Ishikawa (cell line): ENCODE results near the gene APBA3.

Experiments
- CEBPB ChIP-seq: IDR thresholded peaks from 2 replicates; pipeline ENCODE4 v1.6.1; 2012
- CREB1 ChIP-seq: IDR thresholded peaks from 2 replicates; pipeline ENCODE4 v1.6.1; 2012; ENCODE audit warnings: low read depth
- EGR1 ChIP-seq: IDR thresholded peaks from 2 replicates; pipeline ENCODE4 v1.6.1; 2012
- EP300 ChIP-seq: IDR thresholded peaks from 2 replicates; pipeline ENCODE4 v1.6.1; 2012; ENCODE audit warnings: borderline replicate concordance
- FOXM1 ChIP-seq: IDR thresholded peaks from 2 replicates; pipeline ENCODE4 v1.6.1; 2012; ENCODE audit warnings: low read depth, borderline replicate concordance
- NFIC ChIP-seq: IDR thresholded peaks from 2 replicates; pipeline ENCODE4 v1.6.1; 2012
- RAD21 ChIP-seq: IDR thresholded peaks from 2 replicates; pipeline ENCODE4 v1.6.1; 2012; ENCODE audit warnings: low read depth
- TAF1 ChIP-seq: IDR thresholded peaks from 2 replicates; pipeline ENCODE4 v1.6.1; 2012; ENCODE audit warnings: low read depth, mild to moderate bottlenecking
- TCF12 ChIP-seq: IDR thresholded peaks from 2 replicates; pipeline ENCODE4 v1.6.1; 2012; ENCODE audit warnings: low read depth
- TEAD4 ChIP-seq: IDR thresholded peaks from 2 replicates; pipeline ENCODE4 v1.6.1; 2012
- YY1 ChIP-seq: IDR thresholded peaks from 2 replicates; pipeline ENCODE4 v1.6.1; 2012; ENCODE audit warnings: low read depth
- ZBTB7A ChIP-seq: IDR thresholded peaks from 2 replicates; pipeline ENCODE4 v1.6.1; 2012; ENCODE audit warnings: low read depth
- TF ChIP-seq, protein P1 (sequence below): IDR thresholded peaks from 2 replicates; pipeline ENCODE4 v1.6.1; 2012
- TF ChIP-seq, protein P2 (sequence below): IDR thresholded peaks from 2 replicates; pipeline ENCODE4 v1.6.1; 2012; ENCODE audit warnings: low read depth, mild to moderate bottlenecking
- TF ChIP-seq, protein P3 (sequence below): IDR thresholded peaks from 2 replicates; pipeline ENCODE4 v1.6.1; 2012

Gene APBA3

DNA sequence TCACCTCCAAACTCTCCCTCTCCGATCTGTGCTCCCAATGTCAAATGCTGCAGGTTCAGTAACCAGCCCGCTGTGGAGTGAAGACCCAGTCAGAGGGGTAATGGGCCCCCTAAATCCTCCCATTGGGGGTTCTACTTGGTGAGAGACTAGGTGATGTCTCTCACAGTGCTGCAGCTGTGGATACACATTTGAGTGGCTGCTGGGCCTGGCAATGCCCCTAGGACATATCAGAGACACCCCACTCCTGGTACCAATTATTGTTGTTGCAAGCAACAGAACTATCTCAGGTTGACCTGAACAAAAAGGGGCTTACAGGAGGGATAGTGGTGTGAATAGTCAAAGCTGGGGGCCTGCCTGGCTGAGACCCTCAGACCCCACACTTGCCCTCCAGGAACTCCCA is 20.1 kb upstream of the APBA3 start:
- TF ChIP-seq ZBTB7A (no peak), TEAD4 (no peak), YY1 (no peak), FOXM1 (no peak), TCF12 (no peak), EGR1 (no peak), EP300 (no peak), CREB1 (no peak), TAF1 (no peak), RAD21 (no peak), NFIC (no peak), CEBPB (no peak)
- TF ChIP-seq, protein P1, sequence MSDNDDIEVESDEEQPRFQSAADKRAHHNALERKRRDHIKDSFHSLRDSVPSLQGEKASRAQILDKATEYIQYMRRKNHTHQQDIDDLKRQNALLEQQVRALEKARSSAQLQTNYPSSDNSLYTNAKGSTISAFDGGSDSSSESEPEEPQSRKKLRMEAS = no peak
- TF ChIP-seq, protein P2, sequence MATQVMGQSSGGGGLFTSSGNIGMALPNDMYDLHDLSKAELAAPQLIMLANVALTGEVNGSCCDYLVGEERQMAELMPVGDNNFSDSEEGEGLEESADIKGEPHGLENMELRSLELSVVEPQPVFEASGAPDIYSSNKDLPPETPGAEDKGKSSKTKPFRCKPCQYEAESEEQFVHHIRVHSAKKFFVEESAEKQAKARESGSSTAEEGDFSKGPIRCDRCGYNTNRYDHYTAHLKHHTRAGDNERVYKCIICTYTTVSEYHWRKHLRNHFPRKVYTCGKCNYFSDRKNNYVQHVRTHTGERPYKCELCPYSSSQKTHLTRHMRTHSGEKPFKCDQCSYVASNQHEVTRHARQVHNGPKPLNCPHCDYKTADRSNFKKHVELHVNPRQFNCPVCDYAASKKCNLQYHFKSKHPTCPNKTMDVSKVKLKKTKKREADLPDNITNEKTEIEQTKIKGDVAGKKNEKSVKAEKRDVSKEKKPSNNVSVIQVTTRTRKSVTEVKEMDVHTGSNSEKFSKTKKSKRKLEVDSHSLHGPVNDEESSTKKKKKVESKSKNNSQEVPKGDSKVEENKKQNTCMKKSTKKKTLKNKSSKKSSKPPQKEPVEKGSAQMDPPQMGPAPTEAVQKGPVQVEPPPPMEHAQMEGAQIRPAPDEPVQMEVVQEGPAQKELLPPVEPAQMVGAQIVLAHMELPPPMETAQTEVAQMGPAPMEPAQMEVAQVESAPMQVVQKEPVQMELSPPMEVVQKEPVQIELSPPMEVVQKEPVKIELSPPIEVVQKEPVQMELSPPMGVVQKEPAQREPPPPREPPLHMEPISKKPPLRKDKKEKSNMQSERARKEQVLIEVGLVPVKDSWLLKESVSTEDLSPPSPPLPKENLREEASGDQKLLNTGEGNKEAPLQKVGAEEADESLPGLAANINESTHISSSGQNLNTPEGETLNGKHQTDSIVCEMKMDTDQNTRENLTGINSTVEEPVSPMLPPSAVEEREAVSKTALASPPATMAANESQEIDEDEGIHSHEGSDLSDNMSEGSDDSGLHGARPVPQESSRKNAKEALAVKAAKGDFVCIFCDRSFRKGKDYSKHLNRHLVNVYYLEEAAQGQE = no peak
- TF ChIP-seq, protein P3, sequence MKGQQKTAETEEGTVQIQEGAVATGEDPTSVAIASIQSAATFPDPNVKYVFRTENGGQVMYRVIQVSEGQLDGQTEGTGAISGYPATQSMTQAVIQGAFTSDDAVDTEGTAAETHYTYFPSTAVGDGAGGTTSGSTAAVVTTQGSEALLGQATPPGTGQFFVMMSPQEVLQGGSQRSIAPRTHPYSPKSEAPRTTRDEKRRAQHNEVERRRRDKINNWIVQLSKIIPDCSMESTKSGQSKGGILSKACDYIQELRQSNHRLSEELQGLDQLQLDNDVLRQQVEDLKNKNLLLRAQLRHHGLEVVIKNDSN = no peak

DNA sequence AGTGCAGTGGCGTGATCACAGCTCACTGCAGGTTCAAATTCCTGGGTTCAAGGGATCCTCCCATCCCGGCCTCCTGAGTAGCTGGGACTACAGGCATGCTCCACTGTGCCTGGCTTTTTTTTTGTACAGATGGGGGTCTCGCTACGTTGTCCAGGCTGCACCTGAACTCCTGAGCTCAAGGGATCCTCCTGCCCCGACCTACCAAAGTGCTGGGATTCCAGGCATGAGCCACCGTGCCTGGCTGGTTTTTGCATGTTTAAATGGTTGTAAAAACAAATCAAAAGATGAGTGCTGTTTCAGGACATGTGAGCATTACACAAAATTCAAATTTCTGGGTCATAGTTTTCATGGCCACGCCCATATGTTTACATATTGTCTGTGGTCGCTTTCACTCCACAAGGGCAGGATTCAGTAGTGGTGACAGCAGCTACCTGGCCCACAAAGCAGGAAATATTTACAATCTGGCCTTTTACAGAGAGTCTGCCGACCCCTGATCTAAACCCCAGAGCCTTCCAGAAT is 19.4 kb upstream of the APBA3 start:
- TF ChIP-seq, protein P1 = no peak
- TF ChIP-seq TCF12 = no peak
- TF ChIP-seq, protein P2 = no peak
- no peak for TF ChIP-seq YY1
- TF ChIP-seq ZBTB7A = no peak
- no peak for TF ChIP-seq TEAD4
- TF ChIP-seq TAF1 = no peak
- no peak for TF ChIP-seq CREB1
- TF ChIP-seq, protein P3 = no peak
- TF ChIP-seq FOXM1 = no peak
- no peak for TF ChIP-seq RAD21
- TF ChIP-seq CEBPB = no peak
- no peak for TF ChIP-seq EP300
- no peak for TF ChIP-seq NFIC
- TF ChIP-seq EGR1 = no peak

DNA sequence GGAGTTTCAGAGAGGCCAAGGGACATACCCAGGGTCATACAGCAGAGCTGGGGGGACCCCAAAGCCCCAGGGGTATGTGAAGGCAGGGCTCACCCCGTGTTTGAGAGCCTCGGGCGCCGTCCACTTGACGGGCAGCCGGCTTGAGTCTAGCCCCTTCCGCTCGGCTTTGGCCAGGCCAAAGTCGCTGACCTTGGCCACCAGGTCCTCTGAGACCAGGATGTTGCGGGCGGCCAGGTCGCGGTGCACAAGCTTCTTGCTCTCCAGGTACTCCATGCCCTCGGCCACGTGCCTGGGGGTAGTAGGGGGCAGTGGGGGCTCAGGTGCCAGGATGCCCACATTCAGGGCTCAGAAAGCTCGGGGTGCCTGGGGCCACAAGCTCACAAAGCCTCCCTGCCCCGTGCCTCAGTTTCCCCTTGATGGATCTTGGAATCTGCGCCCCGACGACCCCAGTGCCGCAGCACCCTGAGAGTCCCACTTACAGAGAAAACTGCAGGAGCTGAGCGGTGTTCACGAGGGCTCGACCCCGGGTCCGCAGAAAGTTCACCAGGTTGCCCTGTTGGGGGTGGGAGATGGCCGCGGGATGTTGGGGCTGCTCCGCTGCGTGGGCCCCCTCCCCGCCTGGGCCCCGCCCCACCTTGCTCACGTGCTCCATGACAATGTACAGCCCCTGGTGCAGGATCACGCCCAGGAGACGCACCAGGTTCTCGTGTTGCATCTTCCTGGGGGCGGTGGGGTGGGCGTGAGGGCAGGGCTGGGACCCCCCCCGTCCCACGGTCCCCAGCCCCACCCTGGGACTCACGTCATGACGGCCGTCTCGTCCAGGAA is 17.6 kb upstream of the APBA3 start:
- TF ChIP-seq, protein P2 = no peak
- TF ChIP-seq, protein P3 = peak; percentile 68
